H7 (cell line): Measurements from ENCODE around the gene DMD. TPM values are rescaled to one million over a fixed set of nuclear protein-coding genes. Genes with fewer than 3 reads are reported as not detected.

Experiments used
- DNase-seq: peaks from one replicate; pipeline ENCODE4 v3.0.0; 2012
- H3K27me3 ChIP-seq: 2 replicates; pipeline ENCODE4 v1.6.0; 2011; ENCODE audit warnings: mild to moderate bottlenecking, low read length; ENCODE audit not compliant: control insufficient read depth, insufficient read depth
- H3K36me3 ChIP-seq: replicated peaks from 2 replicates; pipeline ENCODE4 v1.5.1; 2011; ENCODE audit warnings: low read length; ENCODE audit not compliant: control insufficient read depth, insufficient read depth
- H3K4me3 ChIP-seq: 2 replicates; pipeline ENCODE4 v1.5.1; 2011; ENCODE audit warnings: low read depth, mild to moderate bottlenecking, control low read depth, low read length, moderate library complexity; ENCODE audit not compliant: insufficient read depth
- total RNA-seq: library from RNA; depleted of rRNA; stranded (reverse); fragments of >200 nt; shearing (Covaris generic); gene quantifications from 2 replicates; pipeline ENCODE4 v1.2.3, GENCODE V29; 2014

DMD gene
- total RNA-seq, 1 experiment from 2014 or later, result 17.1 TPM

GRCh38 chrX:31808357-31808756 lies 1403.0 kb downstream of the DMD start:
- Histone ChIP-seq H3K27me3 (no peaks in the 10 kb centered on the region), H3K4me3 (no peak overlapping the region), H3K36me3 (no peaks in the 10 kb centered on the region)
- DNase-seq, result no peak

DNA sequence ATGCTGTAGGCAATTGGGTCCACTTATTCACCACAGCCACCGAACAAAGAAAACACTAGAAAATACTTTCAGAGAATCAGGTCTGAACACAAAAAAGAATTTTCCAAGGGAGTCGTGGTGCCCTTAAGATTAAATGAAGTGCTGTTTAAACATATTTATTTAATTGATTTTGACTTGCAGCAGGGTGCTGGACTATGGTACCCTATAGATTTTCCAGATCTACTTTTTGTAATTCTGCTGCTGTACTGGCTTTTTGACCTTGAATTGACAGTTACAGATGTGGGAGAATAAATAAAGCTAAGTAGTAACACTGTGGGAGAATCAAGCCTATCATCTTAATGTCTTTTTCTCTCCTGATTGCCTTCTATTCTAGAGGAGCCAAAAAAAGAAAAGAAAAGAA lies 1404.2 kb downstream of the DMD start:
- no peak for DNase-seq
- H3K4me3 ChIP-seq, result no peak overlapping the region
- H3K27me3 ChIP-seq, result no peaks in the 10 kb centered on the region
- H3K36me3 ChIP-seq, result no peaks in the 10 kb centered on the region

- DNase-seq, result no peak
- no peak overlapping the region for H3K4me3 ChIP-seq
- H3K27me3 ChIP-seq, result no peaks in the 10 kb centered on the region
- H3K36me3 ChIP-seq, result no peaks in the 10 kb centered on the region
Measured at GRCh38 chrX:31805781-31806180, 1405.6 kb downstream of the DMD start.

DNA sequence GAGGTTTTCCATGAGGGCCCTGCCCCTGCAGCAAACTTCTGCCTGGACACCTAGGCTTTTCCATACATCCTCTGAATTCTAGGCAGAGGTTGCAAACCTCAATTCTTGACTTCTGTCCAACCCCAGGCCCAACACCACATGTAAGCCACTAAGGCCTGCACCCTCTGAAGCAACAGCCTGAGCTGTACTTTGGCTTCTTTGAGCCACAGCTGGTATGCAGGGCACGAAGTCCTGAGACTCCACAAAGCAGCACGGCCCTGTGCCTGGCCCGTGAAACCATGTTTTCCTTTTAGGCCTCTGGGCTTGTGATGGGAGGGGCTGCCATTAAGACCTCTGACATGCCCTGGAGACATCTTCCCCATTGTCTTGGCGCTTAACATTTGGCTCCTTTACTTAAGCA lies 1411.1 kb downstream of the DMD start:
- H3K4me3 ChIP-seq, result no peak overlapping the region
- no peaks in the 10 kb centered on the region for H3K27me3 ChIP-seq
- DNase-seq, result no peak
- no peaks in the 10 kb centered on the region for H3K36me3 ChIP-seq

- no peak for DNase-seq
Measured at GRCh38 chrX:31796624-31797023, 1414.7 kb downstream of the DMD start.

GRCh38 chrX:31747411-31747810 lies 1463.9 kb downstream of the DMD start:
- Histone ChIP-seq H3K4me3 (no peak overlapping the region), H3K36me3 (no peaks in the 10 kb centered on the region), H3K27me3 (no peaks in the 10 kb centered on the region)
- DNase-seq, result no peak

More at GRCh38 chrX:31796624-31797023, 1414.7 kb downstream of the DMD start:
- Histone ChIP-seq H3K27me3 (no peaks in the 10 kb centered on the region), H3K36me3 (no peaks in the 10 kb centered on the region), H3K4me3 (no peak overlapping the region)

DNA sequence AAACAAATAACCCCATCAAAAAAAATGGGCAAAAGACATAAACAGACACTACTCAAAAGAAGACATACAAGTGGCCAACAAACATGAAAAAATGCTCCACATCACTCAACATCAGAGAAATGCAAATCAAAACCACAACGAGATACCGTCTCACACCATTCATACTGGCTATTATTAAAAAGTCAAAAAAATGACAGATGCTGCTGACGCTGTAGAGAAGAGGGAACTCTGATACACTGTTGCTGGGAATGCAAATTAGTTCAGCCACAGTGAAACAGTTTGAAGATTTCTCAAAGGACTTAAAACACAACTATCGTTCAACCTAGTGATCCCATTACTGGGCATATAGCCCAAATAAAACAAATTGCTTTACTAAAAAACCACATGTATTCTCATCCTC lies 1468.3 kb downstream of the DMD start:
- Histone ChIP-seq H3K27me3 (no peaks in the 10 kb centered on the region), H3K4me3 (no peak overlapping the region), H3K36me3 (no peaks in the 10 kb centered on the region)
- DNase-seq, result no peak

GRCh38 chrX:31717474-31717873 lies 1493.9 kb downstream of the DMD start:
- DNase-seq, result no peak
- Histone ChIP-seq H3K36me3 (no peaks in the 10 kb centered on the region), H3K27me3 (no peaks in the 10 kb centered on the region), H3K4me3 (no peak overlapping the region)

DNA sequence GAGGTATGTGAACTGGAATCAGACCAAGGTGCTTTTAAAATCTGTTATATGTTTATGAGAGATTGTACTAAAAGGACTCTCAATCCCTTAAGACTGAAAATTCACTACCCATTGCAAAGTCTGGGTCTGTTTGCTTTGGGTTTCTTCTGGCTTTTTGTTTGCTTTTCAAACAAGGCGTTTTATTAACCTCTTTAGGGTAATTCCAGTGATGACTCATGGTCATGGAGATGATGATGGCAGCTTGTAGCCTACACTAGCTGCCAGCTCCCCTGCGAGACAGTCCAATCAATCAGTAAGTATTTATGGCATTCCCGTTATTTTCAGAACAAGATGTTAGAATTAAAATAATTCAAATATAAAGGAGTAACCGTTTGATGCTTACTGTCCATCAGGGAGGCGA lies 1495.7 kb downstream of the DMD start:
- H3K36me3 ChIP-seq, result no peaks in the 10 kb centered on the region
- H3K4me3 ChIP-seq, result no peak overlapping the region
- DNase-seq, result no peak
- H3K27me3 ChIP-seq, result no peaks in the 10 kb centered on the region

- DNase-seq, result no peak
- no peaks in the 10 kb centered on the region for H3K27me3 ChIP-seq
- no peaks in the 10 kb centered on the region for H3K36me3 ChIP-seq
- H3K4me3 ChIP-seq, result no peak overlapping the region
Measured at GRCh38 chrX:31714797-31715196, 1496.6 kb downstream of the DMD start.

- H3K36me3 ChIP-seq, result no peaks in the 10 kb centered on the region
Measured at GRCh38 chrX:31713120-31713519, 1498.2 kb downstream of the DMD start.

DNA sequence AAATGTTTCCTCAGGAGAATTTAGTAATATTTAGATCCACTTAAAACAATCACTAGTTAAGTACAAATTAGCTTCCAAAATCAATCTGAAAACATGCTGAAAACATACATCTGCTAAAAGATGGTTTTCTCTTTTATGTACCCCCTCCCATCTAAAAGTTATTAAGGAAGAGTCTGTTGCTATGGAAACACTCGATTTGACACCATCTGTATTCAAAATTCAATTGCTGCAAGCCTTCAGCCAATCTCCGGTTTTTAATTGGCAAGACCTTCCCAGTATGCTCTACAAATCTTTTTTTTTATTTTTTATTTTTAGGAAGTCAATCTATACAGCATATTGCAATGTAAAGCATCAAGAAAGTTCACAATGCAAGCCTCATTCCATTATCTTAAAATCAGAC lies 1500.2 kb downstream of the DMD start:
- no peaks in the 10 kb centered on the region for H3K27me3 ChIP-seq
- H3K36me3 ChIP-seq, result no peaks in the 10 kb centered on the region
- no peak overlapping the region for H3K4me3 ChIP-seq
- DNase-seq, result no peak

More at GRCh38 chrX:31713120-31713519, 1498.2 kb downstream of the DMD start:
- H3K27me3 ChIP-seq, result no peaks in the 10 kb centered on the region
- no peak overlapping the region for H3K4me3 ChIP-seq
- no peak for DNase-seq

DNA sequence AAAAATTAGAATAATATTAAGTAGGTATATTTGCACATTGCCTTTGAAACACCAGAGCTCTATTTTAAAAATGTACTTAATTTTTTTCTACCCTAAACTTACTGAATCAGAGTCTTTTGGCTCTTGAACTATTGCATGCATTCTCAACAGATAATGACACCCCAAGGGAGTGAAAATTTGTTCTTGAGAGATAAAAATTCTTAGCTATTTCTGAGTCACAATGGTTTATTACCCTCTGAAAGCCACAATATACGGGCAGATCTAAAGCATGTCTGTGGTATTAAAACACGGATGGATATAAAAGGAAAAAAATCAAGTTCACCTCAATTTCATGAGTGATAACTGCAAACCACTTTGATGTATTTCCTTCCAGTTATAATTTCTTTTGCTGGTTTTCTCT lies 1503.2 kb downstream of the DMD start:
- DNase-seq, result no peak
- Histone ChIP-seq H3K36me3 (no peaks in the 10 kb centered on the region), H3K27me3 (no peaks in the 10 kb centered on the region), H3K4me3 (no peak overlapping the region)

DNA sequence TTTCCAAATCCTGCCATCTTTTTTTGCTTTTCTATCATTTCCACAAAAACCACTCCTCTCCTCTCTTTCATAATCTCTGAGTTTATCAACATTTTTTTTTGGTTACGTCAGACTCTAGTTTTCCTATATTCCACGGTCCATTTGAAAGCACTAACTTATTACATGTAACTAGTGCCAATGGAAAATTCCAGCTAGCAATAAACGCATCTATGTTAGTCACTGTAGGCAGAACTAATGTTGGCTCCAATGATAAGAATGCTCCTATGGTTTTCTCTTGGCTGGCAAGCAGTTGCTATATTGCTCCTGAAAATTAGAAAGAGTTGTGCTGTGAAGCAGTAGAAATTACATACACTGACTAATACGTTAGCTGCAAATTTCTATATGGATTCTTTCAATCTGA lies 1504.9 kb downstream of the DMD start:
- no peak for DNase-seq
- H3K36me3 ChIP-seq, result no peaks in the 10 kb centered on the region
- no peaks in the 10 kb centered on the region for H3K27me3 ChIP-seq
- no peak overlapping the region for H3K4me3 ChIP-seq

DNA sequence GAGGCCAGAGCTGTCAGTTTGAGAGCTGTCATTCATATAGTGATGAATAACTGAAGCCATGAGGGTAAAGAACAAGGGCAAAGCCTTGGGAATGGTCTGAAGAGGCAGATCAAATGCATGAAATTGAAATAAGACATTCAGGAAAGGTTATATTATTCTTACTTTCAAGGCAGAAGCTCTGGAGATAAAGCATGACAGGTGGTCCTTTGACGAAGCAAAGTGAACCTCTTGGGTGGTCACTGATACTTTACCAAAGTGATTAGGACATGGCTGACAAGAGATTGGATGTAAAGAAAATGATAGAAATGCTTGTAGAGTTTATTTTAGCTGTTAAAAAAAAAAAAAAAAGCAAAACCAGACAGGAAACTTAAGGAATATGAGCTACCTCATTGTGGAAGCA lies 1505.5 kb downstream of the DMD start:
- no peak for DNase-seq
- no peaks in the 10 kb centered on the region for H3K27me3 ChIP-seq
- no peaks in the 10 kb centered on the region for H3K36me3 ChIP-seq
- H3K4me3 ChIP-seq, result no peak overlapping the region

GRCh38 chrX:31704938-31705337 lies 1506.4 kb downstream of the DMD start:
- Histone ChIP-seq H3K27me3 (no peaks in the 10 kb centered on the region), H3K36me3 (no peaks in the 10 kb centered on the region), H3K4me3 (no peak overlapping the region)
- no peak for DNase-seq
